ENCODE data around the gene REEP6. TPM values are rescaled to one million over a fixed set of nuclear protein-coding genes. Genes with fewer than 3 reads are reported as not detected.

The REEP6 gene
- total RNA-seq, 4 donors from 2014 or later = 4.2 to 8.5 (median 5.9) TPM

- 89 to 92% methylated on average over 13 to 16 of the region's 33 CpGs for WGBS, 2 donors
- intact Hi-C loops (cut with DNase I) = loop anchor here (10.0 kb wide), 1 partner anchor 241 kb away; the partner anchor contains the start of gene EFNA2
- DNase-seq = no peak
- H3K27ac ChIP-seq = no peak overlapping the region
- H3K4me1 ChIP-seq = peaks cover 0 to 7% of the 10 kb centered on the region in 2 donors
- no peak for TF ChIP-seq POLR2A (IDR thresholded peaks at IDR 0.05)
- TF ChIP-seq, protein P1, sequence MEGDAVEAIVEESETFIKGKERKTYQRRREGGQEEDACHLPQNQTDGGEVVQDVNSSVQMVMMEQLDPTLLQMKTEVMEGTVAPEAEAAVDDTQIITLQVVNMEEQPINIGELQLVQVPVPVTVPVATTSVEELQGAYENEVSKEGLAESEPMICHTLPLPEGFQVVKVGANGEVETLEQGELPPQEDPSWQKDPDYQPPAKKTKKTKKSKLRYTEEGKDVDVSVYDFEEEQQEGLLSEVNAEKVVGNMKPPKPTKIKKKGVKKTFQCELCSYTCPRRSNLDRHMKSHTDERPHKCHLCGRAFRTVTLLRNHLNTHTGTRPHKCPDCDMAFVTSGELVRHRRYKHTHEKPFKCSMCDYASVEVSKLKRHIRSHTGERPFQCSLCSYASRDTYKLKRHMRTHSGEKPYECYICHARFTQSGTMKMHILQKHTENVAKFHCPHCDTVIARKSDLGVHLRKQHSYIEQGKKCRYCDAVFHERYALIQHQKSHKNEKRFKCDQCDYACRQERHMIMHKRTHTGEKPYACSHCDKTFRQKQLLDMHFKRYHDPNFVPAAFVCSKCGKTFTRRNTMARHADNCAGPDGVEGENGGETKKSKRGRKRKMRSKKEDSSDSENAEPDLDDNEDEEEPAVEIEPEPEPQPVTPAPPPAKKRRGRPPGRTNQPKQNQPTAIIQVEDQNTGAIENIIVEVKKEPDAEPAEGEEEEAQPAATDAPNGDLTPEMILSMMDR (IDR thresholded peaks at IDR 0.05) = no peak
- H3K36me3 ChIP-seq = no peaks in the 10 kb centered on the region
- peaks cover 7% of the 10 kb centered on the region for H3K27me3 ChIP-seq
- H3K4me3 ChIP-seq (replicated peaks in 1 of 3) = no peak overlapping the region
- no peaks in the 10 kb centered on the region for H3K9me3 ChIP-seq
Observed at GRCh38 chr19:1526066-1526778, 35.2 kb downstream of the REEP6 start.

DNA sequence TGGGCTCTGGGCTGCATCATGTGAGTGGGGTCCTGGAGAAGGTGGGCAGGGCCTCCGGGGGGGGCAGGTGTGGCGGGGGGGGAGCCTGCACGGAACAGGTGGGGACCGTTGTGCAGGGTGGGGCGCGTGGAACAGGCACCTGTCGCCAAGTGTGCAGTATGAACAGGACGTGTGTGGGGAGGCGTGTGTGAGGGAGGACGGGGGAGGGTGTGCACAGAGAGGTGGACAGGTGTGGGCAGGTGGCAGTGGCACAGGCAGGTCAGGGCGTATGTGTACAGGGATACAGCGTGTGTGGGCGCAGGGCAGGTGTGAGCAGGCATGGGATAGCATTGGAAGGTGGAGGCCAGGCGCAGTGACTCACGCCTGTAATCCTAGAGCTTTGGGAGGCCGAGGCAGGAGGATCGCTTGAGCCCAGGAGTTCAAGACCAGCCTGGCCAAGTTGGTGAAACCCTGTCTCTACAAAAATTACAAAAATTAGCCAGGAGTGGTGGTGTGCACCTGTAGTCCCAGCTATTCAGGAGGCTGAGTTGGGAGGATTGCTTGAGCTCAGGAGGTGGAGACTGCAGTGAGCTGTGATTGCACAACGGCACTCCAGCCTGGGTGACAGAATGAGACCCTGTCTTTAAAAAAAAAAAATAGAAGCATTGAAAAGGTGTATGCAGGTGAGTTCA, 36.1 kb downstream of the REEP6 start:
- Histone ChIP-seq H3K9me3 (no peaks in the 10 kb centered on the region), H3K27ac (no peak overlapping the region), H3K27me3 (peaks cover 7% of the 10 kb centered on the region), H3K4me3 (replicated peaks in 1 of 3) (no peak overlapping the region), H3K36me3 (no peaks in the 10 kb centered on the region), H3K4me1 (peaks cover 0 to 7% of the 10 kb centered on the region in 2 donors)
- 79 to 80% methylated on average over 18 of the region's 18 CpGs for WGBS, 2 donors
- intact Hi-C loops (cut with DNase I) = loop anchor here (10.0 kb wide), 1 partner anchor 242 kb away; the partner anchor contains the start of gene EFNA2
- TF ChIP-seq, protein P1 (IDR thresholded peaks at IDR 0.05) = no peak
- TF ChIP-seq POLR2A (IDR thresholded peaks at IDR 0.05) = no peak
- no peak for DNase-seq

- intact Hi-C loops (cut with DNase I) = loop anchor here (10.0 kb wide), 1 partner anchor 243 kb away; the partner anchor contains the start of gene EFNA2
- Histone ChIP-seq H3K27ac (no peak overlapping the region), H3K4me1 (peaks cover 0 to 7% of the 10 kb centered on the region in 2 donors), H3K9me3 (no peaks in the 10 kb centered on the region), H3K27me3 (peaks cover 7% of the 10 kb centered on the region), H3K4me3 (replicated peaks in 1 of 3) (no peak overlapping the region), H3K36me3 (no peaks in the 10 kb centered on the region)
- WGBS, 2 donors = 75 to 81% methylated on average over 16 to 25 of the region's 27 CpGs
- DNase-seq = no peak
- no peak for TF ChIP-seq POLR2A (IDR thresholded peaks at IDR 0.05)
- TF ChIP-seq, protein P1 (IDR thresholded peaks at IDR 0.05) = no peak
Observed at GRCh38 chr19:1527650-1528309, 36.8 kb downstream of the REEP6 start.

DNA sequence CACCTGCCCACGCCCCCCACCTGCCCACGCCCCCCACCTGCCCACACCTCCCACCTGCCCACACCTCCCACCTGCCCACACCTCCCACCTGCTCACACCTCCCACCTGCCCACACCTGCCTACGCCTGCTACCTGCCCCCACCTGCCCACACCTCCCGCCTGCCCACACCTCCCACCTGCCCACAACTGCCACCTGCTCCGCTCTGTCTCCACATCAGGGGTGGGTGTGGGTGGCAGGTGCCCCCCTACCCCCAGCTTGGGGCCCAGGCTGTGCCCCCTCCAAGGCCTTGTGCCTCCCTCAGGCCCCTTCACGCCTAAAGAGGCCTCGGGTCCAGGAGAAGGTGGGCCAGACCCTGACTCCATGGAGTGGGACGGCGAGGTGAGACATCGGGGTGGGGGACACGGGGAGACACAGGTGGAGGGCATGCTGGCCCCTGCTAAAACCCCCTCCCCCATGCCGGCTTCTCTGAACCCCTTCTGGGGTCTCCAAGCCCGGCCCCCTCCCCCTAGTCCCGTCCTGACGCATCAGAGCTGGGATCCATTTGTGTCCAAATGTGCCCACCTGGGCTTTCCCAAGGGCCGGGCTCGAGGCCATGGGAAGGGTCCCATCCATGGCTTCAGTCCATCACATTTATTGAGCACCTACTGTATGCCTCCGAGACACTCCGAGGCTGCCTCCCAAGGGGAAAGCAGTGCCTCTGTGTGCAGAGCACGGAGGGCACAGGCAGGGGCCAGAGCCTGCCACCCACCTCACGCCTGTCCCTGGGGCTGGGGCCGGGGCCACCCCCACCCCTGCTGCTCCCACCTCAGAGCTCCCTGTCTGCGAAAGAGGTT, 37.8 kb downstream of the REEP6 start:
- TF ChIP-seq POLR2A (IDR thresholded peaks at IDR 0.05) = no peak
- TF ChIP-seq, protein P1 (IDR thresholded peaks at IDR 0.05) = no peak
- Histone ChIP-seq H3K4me1 (peaks cover 0 to 5% of the 10 kb centered on the region in 2 donors), H3K9me3 (no peaks in the 10 kb centered on the region), H3K36me3 (no peaks in the 10 kb centered on the region), H3K27me3 (no peaks in the 10 kb centered on the region), H3K27ac (no peak overlapping the region), H3K4me3 (replicated peaks in 1 of 3) (no peak overlapping the region)
- intact Hi-C loops (cut with DNase I) = loop anchor here (10.0 kb wide), 1 partner anchor 244 kb away; the partner anchor contains the start of gene EFNA2
- no peak for DNase-seq
- WGBS, 2 donors = 83 to 87% methylated on average over 11 to 15 of the region's 23 CpGs

All from thyroid gland (tissue), 4 donors.